Measurements from ENCODE around the gene ADGRA1.

Gene ADGRA1

DNA sequence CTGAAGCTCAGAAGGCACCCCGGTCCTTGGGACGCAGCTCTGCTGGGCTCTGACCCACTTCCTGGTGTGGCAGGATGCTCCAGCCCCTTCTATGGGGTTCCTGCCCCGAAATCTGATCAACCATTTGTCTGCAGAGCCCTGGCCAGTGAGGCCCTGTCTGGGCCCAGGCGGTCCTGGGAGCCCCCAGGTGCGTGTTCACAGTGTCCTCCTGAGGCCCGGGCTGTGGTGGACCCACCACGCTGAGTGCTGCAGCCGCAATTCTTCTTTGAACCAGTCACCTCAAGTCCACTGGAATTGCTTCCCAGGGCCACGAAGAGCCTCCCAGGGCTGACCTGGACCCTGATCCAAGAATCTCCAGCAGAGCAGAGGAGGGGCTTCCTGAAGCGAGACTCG is 91.4 kb downstream of the ADGRA1 start:
- H3K9me2 ChIP-seq (replicated peaks; ENCODE audit: insufficient read depth, low read length), result no peaks in the 10 kb centered on the region
- H4K20me1 ChIP-seq (ENCODE audit: low read depth, low read length), result no peaks in the 10 kb centered on the region
- H3K4me2 ChIP-seq (ENCODE audit: low read depth, low read length, poor library complexity, severe bottlenecking), result no peak overlapping the region
- H2AFZ ChIP-seq (ENCODE audit: low read depth, low read length, severe bottlenecking), result no peak overlapping the region
- H3K27ac ChIP-seq (ENCODE audit: low read depth, low read length), result no peak overlapping the region
- no peaks in the 10 kb centered on the region for H3K27me3 ChIP-seq (ENCODE audit: low read length)
- H3K79me2 ChIP-seq (ENCODE audit: insufficient read depth, low read length), result no peaks in the 10 kb centered on the region
- no peak for TF ChIP-seq EZH2phosphoT487 (conservative IDR thresholded peaks at IDR 0.05; ENCODE audit: low read length)
- TF ChIP-seq, protein P1, sequence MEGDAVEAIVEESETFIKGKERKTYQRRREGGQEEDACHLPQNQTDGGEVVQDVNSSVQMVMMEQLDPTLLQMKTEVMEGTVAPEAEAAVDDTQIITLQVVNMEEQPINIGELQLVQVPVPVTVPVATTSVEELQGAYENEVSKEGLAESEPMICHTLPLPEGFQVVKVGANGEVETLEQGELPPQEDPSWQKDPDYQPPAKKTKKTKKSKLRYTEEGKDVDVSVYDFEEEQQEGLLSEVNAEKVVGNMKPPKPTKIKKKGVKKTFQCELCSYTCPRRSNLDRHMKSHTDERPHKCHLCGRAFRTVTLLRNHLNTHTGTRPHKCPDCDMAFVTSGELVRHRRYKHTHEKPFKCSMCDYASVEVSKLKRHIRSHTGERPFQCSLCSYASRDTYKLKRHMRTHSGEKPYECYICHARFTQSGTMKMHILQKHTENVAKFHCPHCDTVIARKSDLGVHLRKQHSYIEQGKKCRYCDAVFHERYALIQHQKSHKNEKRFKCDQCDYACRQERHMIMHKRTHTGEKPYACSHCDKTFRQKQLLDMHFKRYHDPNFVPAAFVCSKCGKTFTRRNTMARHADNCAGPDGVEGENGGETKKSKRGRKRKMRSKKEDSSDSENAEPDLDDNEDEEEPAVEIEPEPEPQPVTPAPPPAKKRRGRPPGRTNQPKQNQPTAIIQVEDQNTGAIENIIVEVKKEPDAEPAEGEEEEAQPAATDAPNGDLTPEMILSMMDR (IDR thresholded peaks at IDR 0.05; ENCODE audit: insufficient read depth, low read length, poor library complexity, severe bottlenecking), result no peak
- H3K9ac ChIP-seq (ENCODE audit: low read length), result no peak overlapping the region
- H3K9me3 ChIP-seq (ENCODE audit: insufficient read depth, low read length), result peaks cover 12% of the 10 kb centered on the region; the same call in 1 of the 2 replicates
- H3K4me3 ChIP-seq (ENCODE audit: insufficient read depth, low read length, poor library complexity, severe bottlenecking), result no peak overlapping the region
- no peaks in the 10 kb centered on the region for H3K36me3 ChIP-seq (ENCODE audit: low read length)
- H3F3A ChIP-seq (ENCODE audit: insufficient read depth), result no peaks in the 10 kb centered on the region

DNA sequence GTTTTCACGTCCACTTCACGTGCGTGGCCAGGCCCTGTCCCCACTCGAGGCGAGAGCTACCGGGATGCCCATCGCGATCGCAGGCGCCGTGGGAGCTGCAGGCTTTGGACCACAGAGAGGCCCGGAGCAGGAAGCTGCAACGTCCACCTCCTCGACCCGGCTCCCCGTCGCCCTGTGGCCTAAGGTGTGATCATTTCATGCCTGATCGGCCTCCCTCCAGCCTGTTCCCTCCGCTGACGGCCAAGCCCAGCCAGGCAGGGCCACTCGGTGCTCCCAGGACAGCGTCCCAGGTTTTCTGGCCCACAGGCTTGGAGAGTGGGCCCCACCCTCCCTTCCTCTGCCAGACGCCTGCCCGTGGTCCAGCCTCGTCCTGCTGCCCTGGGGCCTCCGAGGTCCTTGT is 91.9 kb downstream of the ADGRA1 start:
- H4K20me1 ChIP-seq (ENCODE audit: low read depth, low read length), result no peaks in the 10 kb centered on the region

GRCh38 chr10:133180192-133180964 is 92.7 kb downstream of the ADGRA1 start:
- H3K9ac ChIP-seq (ENCODE audit: low read length), result no peak overlapping the region
- no peaks in the 10 kb centered on the region for H4K20me1 ChIP-seq (ENCODE audit: low read depth, low read length)
- no peaks in the 10 kb centered on the region for H3K36me3 ChIP-seq (ENCODE audit: low read length)
- no peak overlapping the region for H3K27ac ChIP-seq (ENCODE audit: low read depth, low read length)
- H3K27me3 ChIP-seq (ENCODE audit: low read length), result no peaks in the 10 kb centered on the region
- H3K4me3 ChIP-seq (ENCODE audit: insufficient read depth, low read length, poor library complexity, severe bottlenecking), result no peak overlapping the region
- H3K79me2 ChIP-seq (ENCODE audit: insufficient read depth, low read length), result no peaks in the 10 kb centered on the region
- peaks cover 12% of the 10 kb centered on the region; the same call in 1 of the 2 replicates for H3K9me3 ChIP-seq (ENCODE audit: insufficient read depth, low read length)
- no peaks in the 10 kb centered on the region for H3K9me2 ChIP-seq (replicated peaks; ENCODE audit: insufficient read depth, low read length)
- TF ChIP-seq EZH2phosphoT487 (conservative IDR thresholded peaks at IDR 0.05; ENCODE audit: low read length), result no peak
- TF ChIP-seq, protein P1 (IDR thresholded peaks at IDR 0.05; ENCODE audit: insufficient read depth, low read length, poor library complexity, severe bottlenecking), result no peak
- no peak overlapping the region for H2AFZ ChIP-seq (ENCODE audit: low read depth, low read length, severe bottlenecking)
- no peaks in the 10 kb centered on the region for H3F3A ChIP-seq (ENCODE audit: insufficient read depth)
- H3K4me2 ChIP-seq (ENCODE audit: low read depth, low read length, poor library complexity, severe bottlenecking), result no peak overlapping the region

More for the DNA sequence above, 91.9 kb downstream of the ADGRA1 start:
- Histone ChIP-seq H3K9ac (ENCODE audit: low read length) (no peak overlapping the region), H3K27me3 (ENCODE audit: low read length) (no peaks in the 10 kb centered on the region), H3K36me3 (ENCODE audit: low read length) (no peaks in the 10 kb centered on the region), H3K9me2 (replicated peaks; ENCODE audit: insufficient read depth, low read length) (no peaks in the 10 kb centered on the region), H3F3A (ENCODE audit: insufficient read depth) (no peaks in the 10 kb centered on the region), H3K9me3 (ENCODE audit: insufficient read depth, low read length) (peaks cover 12% of the 10 kb centered on the region; the same call in 1 of the 2 replicates), H3K4me3 (ENCODE audit: insufficient read depth, low read length, poor library complexity, severe bottlenecking) (no peak overlapping the region), H3K4me2 (ENCODE audit: low read depth, low read length, poor library complexity, severe bottlenecking) (no peak overlapping the region), H3K79me2 (ENCODE audit: insufficient read depth, low read length) (no peaks in the 10 kb centered on the region), H3K27ac (ENCODE audit: low read depth, low read length) (no peak overlapping the region), H2AFZ (ENCODE audit: low read depth, low read length, severe bottlenecking) (no peak overlapping the region)
- TF ChIP-seq, protein P1 (IDR thresholded peaks at IDR 0.05; ENCODE audit: insufficient read depth, low read length, poor library complexity, severe bottlenecking), result no peak
- no peak for TF ChIP-seq EZH2phosphoT487 (conservative IDR thresholded peaks at IDR 0.05; ENCODE audit: low read length)
